Thymus (tissue), 11 donors: ENCODE results near the gene FBXO2. TPM values are rescaled to one million over a fixed set of nuclear protein-coding genes. Genes with fewer than 3 reads are reported as not detected.

ENCODE experiments used
- DNase-seq, 9 donors: peaks; one replicate each; pipeline ENCODE4 v3.0.0-alpha.2; 2013; ENCODE audit warnings: low spot score in 9 of 9, low read depth in 6 of 9, missing footprints in 1 of 9
- H3K27ac ChIP-seq, 2 donors: one replicate each; pipeline ENCODE4 v1.5.1; 2013; ENCODE audit warnings: control low read depth in 1 of 2, low read depth in 1 of 2, low read length in 1 of 2, mild to moderate bottlenecking in 1 of 2, moderate library complexity in 1 of 2
- H3K27me3 ChIP-seq, 2 donors: one replicate each; pipeline ENCODE4 v1.5.1; 2013; ENCODE audit warnings: low read length in 1 of 2; ENCODE audit not compliant: control insufficient read depth in 2 of 2, insufficient read depth in 1 of 2
- H3K36me3 ChIP-seq, 2 donors: one replicate each; pipeline ENCODE4 v1.5.1; 2013; ENCODE audit warnings: low read length in 1 of 2, mild to moderate bottlenecking in 1 of 2, moderate library complexity in 1 of 2; ENCODE audit not compliant: control insufficient read depth in 2 of 2, insufficient read depth in 2 of 2
- H3K4me1 ChIP-seq, 2 donors: one replicate each; pipeline ENCODE4 v1.5.1; 2013; ENCODE audit warnings: low read length in 2 of 2; ENCODE audit not compliant: control insufficient read depth in 2 of 2, insufficient read depth in 2 of 2
- H3K4me3 ChIP-seq, 2 donors: one replicate each; pipeline ENCODE4 v1.5.1; 2013; ENCODE audit warnings: low read length in 2 of 2, control low read depth in 1 of 2, mild to moderate bottlenecking in 1 of 2
- H3K9me3 ChIP-seq, 2 donors: one replicate each; pipeline ENCODE4 v1.5.1; 2013; ENCODE audit warnings: low read length in 1 of 2, mild to moderate bottlenecking in 1 of 2; ENCODE audit not compliant: control insufficient read depth in 2 of 2, insufficient read depth in 1 of 2
- WGBS: extraction: QIAGEN DNeasy Blood & Tissue Kit; methylation state at CpG from one replicate; pipeline ENCODE4 v1.1.7; 2013; 5-methylcytosine and 5-hydroxymethylcytosine counted together
- polyA plus RNA-seq: library from polyadenylated mRNA; stranded (reverse); fragments of 200-250 nt; gene quantifications from one replicate; pipeline ENCODE4 v1.2.3, GENCODE V29; 2013
- total RNA-seq: library from RNA; stranded (reverse); fragments of 120-200 nt; gene quantifications from one replicate; pipeline ENCODE4 v1.2.4, GENCODE V29; 2013
- donor health status: healthy.

Gene FBXO2
- total and polyA plus RNA-seq, 2 donors, result 9.0 to 46.2 TPM

- no peak for DNase-seq
- 98% methylated on average over 14 of the region's 14 CpGs for WGBS
- Histone ChIP-seq H3K36me3 (peaks cover 43 to 66% of the 10 kb centered on the region in 2 donors), H3K27ac (no peak overlapping the region), H3K4me3 (no peak overlapping the region), H3K9me3 (no peaks in the 10 kb centered on the region), H3K4me1 (peaks cover 0 to 3% of the 10 kb centered on the region in 2 donors), H3K27me3 (no peaks in the 10 kb centered on the region)
Measured at GRCh38 chr1:11674488-11674887, 20.3 kb upstream of the FBXO2 start.

GRCh38 chr1:11673089-11673769 is 19.0 kb upstream of the FBXO2 start:
- H3K4me3 ChIP-seq, result no peak overlapping the region
- H3K4me1 ChIP-seq, result peaks cover 0 to 3% of the 10 kb centered on the region in 2 donors
- peaks cover 43 to 74% of the 10 kb centered on the region in 2 donors for H3K36me3 ChIP-seq
- 97% methylated on average over 14 of the region's 14 CpGs for WGBS
- H3K9me3 ChIP-seq, result no peaks in the 10 kb centered on the region
- no peak for DNase-seq
- H3K27me3 ChIP-seq, result no peaks in the 10 kb centered on the region
- H3K27ac ChIP-seq, result no peak overlapping the region

- no peaks in the 10 kb centered on the region for H3K27me3 ChIP-seq
- H3K4me1 ChIP-seq, result peaks cover 0 to 3% of the 10 kb centered on the region in 2 donors
- DNase-seq, result no peak
- no peaks in the 10 kb centered on the region for H3K9me3 ChIP-seq
- H3K36me3 ChIP-seq, result peaks cover 40 to 73% of the 10 kb centered on the region in 2 donors
- H3K4me3 ChIP-seq, result no peak overlapping the region
- H3K27ac ChIP-seq, result no peak overlapping the region
- WGBS, result 95% methylated on average over 14 of the region's 14 CpGs
Measured at GRCh38 chr1:11671544-11672286, 17.5 kb upstream of the FBXO2 start.

GRCh38 chr1:11671205-11671543 is 16.9 kb upstream of the FBXO2 start:
- Histone ChIP-seq H3K27me3 (no peaks in the 10 kb centered on the region), H3K4me3 (no peak overlapping the region), H3K36me3 (peaks cover 39 to 67% of the 10 kb centered on the region in 2 donors), H3K4me1 (peaks cover 0 to 3% of the 10 kb centered on the region in 2 donors), H3K9me3 (no peaks in the 10 kb centered on the region), H3K27ac (no peak overlapping the region)
- WGBS, result 97% methylated on average over 6 of the region's 6 CpGs
- DNase-seq, result no peak

GRCh38 chr1:11670747-11671146 is 16.5 kb upstream of the FBXO2 start:
- no peaks in the 10 kb centered on the region for H3K9me3 ChIP-seq
- WGBS, result 88% methylated on average over 6 of the region's 6 CpGs
- peaks cover 35 to 63% of the 10 kb centered on the region in 2 donors for H3K36me3 ChIP-seq
- peaks cover 0 to 2% of the 10 kb centered on the region in 2 donors for H3K27me3 ChIP-seq
- H3K27ac ChIP-seq, result peak overlapping the region in 1 of 2 donors; percentile 5
- DNase-seq, result no peak
- H3K4me1 ChIP-seq, result peaks cover 0 to 3% of the 10 kb centered on the region in 2 donors
- no peak overlapping the region for H3K4me3 ChIP-seq

GRCh38 chr1:11668516-11668915 is 14.3 kb upstream of the FBXO2 start:
- DNase-seq, result no peak
- 97% methylated on average over 14 of the region's 14 CpGs for WGBS
- peaks cover 17 to 43% of the 10 kb centered on the region in 2 donors for H3K36me3 ChIP-seq
- no peak overlapping the region for H3K27ac ChIP-seq
- H3K9me3 ChIP-seq, result no peaks in the 10 kb centered on the region
- H3K4me1 ChIP-seq, result peaks cover 5 to 9% of the 10 kb centered on the region in 2 donors
- H3K4me3 ChIP-seq, result no peak overlapping the region
- H3K27me3 ChIP-seq, result peaks cover 0 to 17% of the 10 kb centered on the region in 2 donors

GRCh38 chr1:11664336-11665065 is 10.3 kb upstream of the FBXO2 start:
- peak in 1 of 9 donors; percentile 57 for DNase-seq
- peaks cover 5% of the 10 kb centered on the region in 2 donors for H3K4me1 ChIP-seq
- peaks cover 0 to 39% of the 10 kb centered on the region in 2 donors for H3K27me3 ChIP-seq
- peak overlapping the region; percentile 30 to 74 for H3K4me3 ChIP-seq
- 2% methylated on average over 66 of the region's 66 CpGs for WGBS
- H3K36me3 ChIP-seq, result peaks cover 0 to 22% of the 10 kb centered on the region in 2 donors
- no peaks in the 10 kb centered on the region for H3K9me3 ChIP-seq
- peak overlapping the region; percentile 32 to 74 for H3K27ac ChIP-seq

- H3K27me3 ChIP-seq, result peaks cover 0 to 41% of the 10 kb centered on the region in 2 donors
- DNase-seq, result no peak
- H3K9me3 ChIP-seq, result no peaks in the 10 kb centered on the region
- peaks cover 0 to 17% of the 10 kb centered on the region in 2 donors for H3K36me3 ChIP-seq
- no peak overlapping the region for H3K4me3 ChIP-seq
- peaks cover 5% of the 10 kb centered on the region in 2 donors for H3K4me1 ChIP-seq
- 95% methylated on average over 17 of the region's 17 CpGs for WGBS
- H3K27ac ChIP-seq, result no peak overlapping the region
Measured at GRCh38 chr1:11661103-11661502, 6.9 kb upstream of the FBXO2 start.

GRCh38 chr1:11659748-11660147 is 5.5 kb upstream of the FBXO2 start:
- no peak for DNase-seq
- H3K27me3 ChIP-seq, result peaks cover 3 to 46% of the 10 kb centered on the region in 2 donors
- 93% methylated on average over 4 of the region's 4 CpGs for WGBS
- no peak overlapping the region for H3K27ac ChIP-seq
- peaks cover 12 to 13% of the 10 kb centered on the region in 2 donors for H3K4me1 ChIP-seq
- no peak overlapping the region for H3K4me3 ChIP-seq
- no peaks in the 10 kb centered on the region for H3K9me3 ChIP-seq
- peaks cover 0 to 17% of the 10 kb centered on the region in 2 donors for H3K36me3 ChIP-seq
